Measurements from ENCODE around the gene FRMD7. TPM values are rescaled to one million over a fixed set of nuclear protein-coding genes. Genes with fewer than 3 reads are reported as not detected.

Gene FRMD7
- total RNA-seq, 1 experiment from 2014 or later: not detected

DNA sequence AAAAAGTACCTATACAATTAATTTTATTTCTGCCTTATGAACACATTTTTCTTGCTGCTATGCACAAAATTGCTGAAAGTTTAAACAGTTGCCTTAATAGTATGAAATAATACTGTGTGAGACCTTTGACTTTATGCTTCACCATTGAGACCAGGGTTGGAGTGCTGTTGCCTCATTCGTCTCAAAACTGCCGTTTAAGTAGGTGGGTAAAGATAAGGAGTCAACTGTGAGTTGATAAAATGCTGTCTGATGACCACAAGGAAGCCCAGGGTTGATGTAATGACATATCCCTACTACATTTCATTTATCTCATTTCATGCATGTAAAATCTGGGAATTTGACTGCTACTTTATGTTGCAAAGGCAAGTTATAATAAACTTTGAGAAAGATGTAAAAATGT, 81.3 kb downstream of the FRMD7 start:
- Mint-ChIP-seq H3K27me3 (ENCODE audit: low read depth) (no peaks in the 10 kb centered on the region), H3K9me3 (peaks cover 0 to under 1% of the 10 kb centered on the region in 2 experiments; a peak in 1 of 5 replicates), H3K4me1 (peaks cover 41 to 46% of the 10 kb centered on the region in 2 experiments), H3K36me3 (ENCODE audit: insufficient read depth in 1 of 3, low read depth in 3 of 3) (peaks cover 2 to 5% (median 3%) of the 10 kb centered on the region in 3 experiments; a peak in 4 of 7 replicates), H3K4me3 (no peak overlapping the region), H3K27ac (peak overlapping the region in 2 of 3 experiments; percentile 63 to 85; a peak in 2 of 7 replicates)
- Histone ChIP-seq H3K18ac (ENCODE audit: insufficient read length, low read depth, low read length) (no peak overlapping the region), H2BK5ac (ENCODE audit: insufficient read length, low read length) (no peak overlapping the region), H3K23me2 (ENCODE audit: insufficient read length, low read depth, low read length, poor library complexity, severe bottlenecking) (no peaks in the 10 kb centered on the region), H2BK15ac (ENCODE audit: low read depth, low read length) (no peak overlapping the region), H2AK5ac (ENCODE audit: insufficient read length, low read length) (no peak overlapping the region), H4K20me1 (ENCODE audit: control insufficient read depth, insufficient read depth, insufficient read length) (no peaks in the 10 kb centered on the region), H3K23ac (ENCODE audit: insufficient read length, low read depth, low read length) (no peak overlapping the region), H2BK20ac (ENCODE audit: low read depth, low read length, poor library complexity, severe bottlenecking) (no peak overlapping the region), H3K79me2 (ENCODE audit: insufficient read depth, low read length) (peaks cover 13% of the 10 kb centered on the region; the same call in 1 of the 2 replicates), H3K9ac (ENCODE audit: extremely low read depth, insufficient read length, low read length) (no peak overlapping the region), H3K14ac (ENCODE audit: insufficient read depth, low read length) (no peak overlapping the region), H4K91ac (ENCODE audit: insufficient read length, low read depth, low read length) (no peak overlapping the region), H2BK12ac (ENCODE audit: insufficient read length, low read depth, low read length) (no peak overlapping the region), H3T11ph (ENCODE audit: low read length) (no peak overlapping the region), H3K56ac (ENCODE audit: insufficient read length, low read depth, low read length) (no peak overlapping the region), H3K4me1 (ENCODE audit: insufficient read depth, low read length) (peaks cover 7% of the 10 kb centered on the region; the same call in 1 of the 2 replicates), H3K27me3 (ENCODE audit: insufficient read depth, low read length) (no peaks in the 10 kb centered on the region), H3K4me2 (ENCODE audit: insufficient read depth, insufficient read length, low read length) (no peak overlapping the region), H2AFZ (ENCODE audit: low read length) (no peak overlapping the region), H3K79me1 (ENCODE audit: insufficient read depth, low read depth, low read length, poor library complexity, severe bottlenecking) (peaks cover 2% of the 10 kb centered on the region), H3K4ac (ENCODE audit: low read depth, low read length) (no peak overlapping the region), H2BK120ac (ENCODE audit: low read depth, low read length, poor library complexity, severe bottlenecking) (no peak overlapping the region), H4K5ac (ENCODE audit: insufficient read length, low read depth, low read length) (no peak overlapping the region), H3K9me3 (ENCODE audit: control insufficient read depth, low read depth, low read length) (no peaks in the 10 kb centered on the region), H4K8ac (replicated peaks; ENCODE audit: insufficient read length, low read depth, low read length) (no peak overlapping the region), H3K27ac (ENCODE audit: insufficient read length, low read depth, low read length) (no peak overlapping the region)
- no peak for DNase-seq
- no CpG with 5 or more reads among the region's 2 CpGs for WGBS (ENCODE audit: extremely low coverage, insufficient read length, low lambda C conversion rate)
- TF ChIP-seq, protein P1, sequence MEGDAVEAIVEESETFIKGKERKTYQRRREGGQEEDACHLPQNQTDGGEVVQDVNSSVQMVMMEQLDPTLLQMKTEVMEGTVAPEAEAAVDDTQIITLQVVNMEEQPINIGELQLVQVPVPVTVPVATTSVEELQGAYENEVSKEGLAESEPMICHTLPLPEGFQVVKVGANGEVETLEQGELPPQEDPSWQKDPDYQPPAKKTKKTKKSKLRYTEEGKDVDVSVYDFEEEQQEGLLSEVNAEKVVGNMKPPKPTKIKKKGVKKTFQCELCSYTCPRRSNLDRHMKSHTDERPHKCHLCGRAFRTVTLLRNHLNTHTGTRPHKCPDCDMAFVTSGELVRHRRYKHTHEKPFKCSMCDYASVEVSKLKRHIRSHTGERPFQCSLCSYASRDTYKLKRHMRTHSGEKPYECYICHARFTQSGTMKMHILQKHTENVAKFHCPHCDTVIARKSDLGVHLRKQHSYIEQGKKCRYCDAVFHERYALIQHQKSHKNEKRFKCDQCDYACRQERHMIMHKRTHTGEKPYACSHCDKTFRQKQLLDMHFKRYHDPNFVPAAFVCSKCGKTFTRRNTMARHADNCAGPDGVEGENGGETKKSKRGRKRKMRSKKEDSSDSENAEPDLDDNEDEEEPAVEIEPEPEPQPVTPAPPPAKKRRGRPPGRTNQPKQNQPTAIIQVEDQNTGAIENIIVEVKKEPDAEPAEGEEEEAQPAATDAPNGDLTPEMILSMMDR (conservative IDR thresholded peaks at IDR 0.05): no peak
